ENCODE data around the gene EVL.

EVL gene

DNA sequence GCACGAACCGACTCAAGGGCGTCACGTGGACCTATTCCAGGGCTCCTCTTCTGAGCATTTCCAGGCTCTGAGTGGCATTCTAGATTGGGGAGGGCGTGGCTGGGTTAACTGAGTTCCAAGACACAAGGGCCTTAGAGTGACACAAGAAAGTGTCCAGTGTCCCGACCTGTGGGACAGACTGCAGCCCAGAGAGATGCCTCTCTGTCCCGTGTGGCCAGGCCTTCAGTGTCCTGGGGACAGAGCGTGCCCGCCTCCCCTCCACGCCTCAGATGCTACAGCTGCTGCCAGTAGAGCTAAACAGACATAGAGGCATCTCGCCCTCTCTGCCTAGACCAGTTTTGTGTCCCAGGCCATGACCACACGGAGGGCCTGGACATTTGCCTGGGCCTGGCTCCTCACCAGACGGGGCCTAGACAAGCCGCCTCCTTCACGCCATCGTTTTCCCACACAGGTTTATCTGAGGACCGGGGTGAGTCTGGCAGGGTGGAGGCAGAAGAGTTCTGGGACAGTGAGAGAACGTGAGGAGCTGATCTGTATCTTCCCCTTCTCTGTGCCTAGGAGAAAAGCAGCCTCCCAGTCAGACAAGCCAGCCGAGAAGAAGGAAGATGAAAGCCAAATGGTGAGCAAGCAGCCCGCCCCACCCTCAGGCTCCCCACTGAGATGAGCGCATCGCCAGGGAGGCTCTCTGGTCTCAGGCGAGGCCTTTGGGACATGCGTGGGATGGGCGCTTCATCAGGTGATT is 67.1 kb downstream of the EVL start:
- no peak for DNase-seq

- no peak for DNase-seq
Observed at GRCh38 chr14:100132903-100133510, 67.8 kb downstream of the EVL start.

DNA sequence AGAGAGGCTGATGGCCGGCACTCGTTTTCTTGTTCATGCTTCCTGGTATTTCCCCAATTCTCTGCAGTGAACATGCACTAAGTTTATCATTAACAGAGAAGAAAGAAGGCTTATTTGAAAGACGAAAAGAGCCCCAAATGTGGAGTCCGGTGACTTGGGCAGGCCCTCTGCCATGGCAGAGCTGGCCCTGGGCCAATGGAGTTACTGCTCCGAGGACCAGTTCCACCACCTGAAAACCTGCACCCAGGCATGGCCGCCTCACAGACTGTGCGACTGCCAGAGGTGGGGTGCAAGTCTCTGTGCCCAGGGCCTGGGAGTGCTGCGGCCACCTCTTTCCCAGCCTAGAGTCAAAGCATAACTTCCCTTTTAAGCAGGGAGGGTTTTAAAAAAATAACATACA is 69.4 kb downstream of the EVL start:
- DNase-seq = no peak

GRCh38 chr14:100135073-100135472 is 69.9 kb downstream of the EVL start:
- DNase-seq = no peak

DNA sequence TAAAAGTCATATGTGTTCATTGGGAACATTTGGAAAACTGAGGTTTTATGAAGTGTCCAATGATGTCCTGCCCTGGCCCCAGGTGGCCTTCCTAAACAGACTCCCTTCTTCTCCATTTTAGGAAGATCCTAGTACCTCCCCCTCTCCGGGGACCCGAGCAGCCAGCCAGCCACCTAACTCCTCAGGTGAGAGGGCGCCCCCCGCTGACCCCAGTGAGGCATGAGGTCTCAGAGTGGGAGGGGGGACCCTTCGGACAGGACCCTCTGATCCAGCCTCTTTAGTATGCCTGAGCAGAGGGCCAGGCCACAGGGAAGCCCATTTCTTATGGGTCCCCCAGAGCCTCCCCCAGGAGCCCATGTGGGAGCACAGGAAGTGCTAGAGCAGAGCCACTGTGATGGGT is 70.6 kb downstream of the EVL start:
- DNase-seq = no peak

DNA sequence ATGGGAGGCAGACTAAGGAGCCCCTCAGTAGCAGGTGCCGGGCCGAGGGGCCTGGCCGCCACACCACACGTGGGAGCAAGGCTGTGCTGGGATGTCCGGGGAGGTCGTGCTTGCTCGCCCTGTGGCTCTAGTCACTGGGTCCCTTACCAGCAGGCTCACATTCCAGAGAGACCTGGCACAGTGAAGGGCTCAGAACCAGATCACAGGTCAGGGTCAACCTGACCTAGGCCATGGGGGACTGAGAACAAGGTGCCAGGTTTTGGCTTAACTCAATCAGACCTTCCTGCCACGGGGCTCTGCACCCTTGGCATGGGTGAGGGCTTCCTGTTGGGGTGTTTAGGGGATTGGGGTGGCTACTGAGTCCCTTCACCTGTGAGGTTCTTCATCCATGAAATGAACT is 72.0 kb downstream of the EVL start:
- no peak for DNase-seq

DNA sequence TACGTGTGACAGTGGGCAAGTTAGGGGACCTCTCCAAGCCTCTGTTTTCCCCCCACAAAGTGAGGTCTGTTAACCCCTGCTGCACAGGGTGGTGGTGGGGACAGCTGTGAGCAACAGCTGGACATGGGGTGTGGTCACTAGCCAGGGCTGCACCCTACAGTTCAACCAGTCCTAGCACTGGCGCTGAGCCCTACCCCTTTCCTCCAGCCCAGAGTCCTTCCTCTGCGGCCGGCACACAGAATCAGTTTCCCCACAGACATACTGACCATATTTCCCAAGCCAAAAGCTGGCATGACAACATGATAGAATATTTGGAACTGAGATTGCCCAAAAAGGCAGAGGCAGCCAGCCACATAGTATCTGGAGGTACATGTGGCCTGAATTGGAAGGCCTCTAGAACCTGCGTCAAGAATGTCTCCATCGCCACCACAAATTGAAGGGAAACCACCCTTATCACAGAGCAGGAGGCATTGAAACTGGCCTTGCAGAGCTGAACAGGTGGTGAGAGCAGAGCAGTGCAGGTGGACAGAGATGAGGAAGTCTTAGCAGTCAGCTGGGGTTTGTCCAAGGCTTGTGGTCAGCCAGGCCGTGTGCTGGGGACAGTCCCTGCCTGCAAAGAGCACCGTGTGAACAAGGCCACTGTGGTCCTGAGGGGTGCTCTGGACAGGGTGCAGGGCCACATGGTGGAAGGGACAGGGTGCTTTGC is 73.0 kb downstream of the EVL start:
- no peak for DNase-seq

DNA sequence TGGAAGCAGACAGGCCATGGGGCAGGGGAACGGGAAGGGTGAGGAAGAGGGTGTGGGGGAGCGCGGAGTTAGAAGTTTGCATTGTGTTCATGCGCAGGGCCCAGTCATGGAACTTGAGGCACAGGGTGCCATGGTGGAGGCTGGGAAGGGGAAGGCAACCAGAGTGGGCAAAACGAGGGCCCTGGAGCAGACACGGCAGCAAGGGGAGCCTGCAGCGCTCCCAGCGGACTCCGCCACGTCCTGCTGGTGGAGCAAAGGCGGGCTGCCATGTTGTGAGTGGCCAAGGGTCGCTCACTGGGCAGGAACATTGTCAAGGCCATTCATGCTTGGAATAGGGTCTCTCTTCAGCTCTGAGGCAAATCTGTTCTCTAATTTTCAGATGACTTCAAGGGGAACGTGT is 73.7 kb downstream of the EVL start:
- DNase-seq = no peak

GRCh38 chr14:100140452-100141078 is 75.3 kb downstream of the EVL start:
- DNase-seq = no peak

GRCh38 chr14:100141098-100141497 is 75.9 kb downstream of the EVL start:
- DNase-seq = no peak

GRCh38 chr14:100142073-100143040 is 77.1 kb downstream of the EVL start:
- DNase-seq = no peak

GRCh38 chr14:100143523-100143922 is 78.3 kb downstream of the EVL start:
- DNase-seq = no peak

- DNase-seq = no peak
Observed at GRCh38 chr14:100143934-100144333, 78.7 kb downstream of the EVL start.

DNA sequence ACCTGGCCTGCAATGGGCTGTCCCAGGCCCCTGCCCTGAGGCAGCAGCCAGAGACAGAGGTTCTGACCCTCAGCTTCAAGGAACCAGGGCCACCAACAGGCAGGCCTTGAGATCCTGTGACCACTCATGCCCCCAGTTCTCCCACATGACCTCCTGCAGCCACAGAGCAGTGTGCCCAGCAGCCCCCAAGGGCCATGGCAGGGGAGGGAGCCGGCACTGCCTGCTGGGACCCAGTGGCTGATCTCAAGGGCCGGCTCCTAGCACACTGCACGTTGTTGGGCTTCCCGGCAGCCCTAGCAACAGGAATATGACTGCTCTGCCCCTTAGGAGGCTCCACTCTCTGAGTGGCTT is 79.4 kb downstream of the EVL start:
- DNase-seq = no peak

GRCh38 chr14:100144996-100145646 is 79.9 kb downstream of the EVL start:
- no peak for DNase-seq

DNA sequence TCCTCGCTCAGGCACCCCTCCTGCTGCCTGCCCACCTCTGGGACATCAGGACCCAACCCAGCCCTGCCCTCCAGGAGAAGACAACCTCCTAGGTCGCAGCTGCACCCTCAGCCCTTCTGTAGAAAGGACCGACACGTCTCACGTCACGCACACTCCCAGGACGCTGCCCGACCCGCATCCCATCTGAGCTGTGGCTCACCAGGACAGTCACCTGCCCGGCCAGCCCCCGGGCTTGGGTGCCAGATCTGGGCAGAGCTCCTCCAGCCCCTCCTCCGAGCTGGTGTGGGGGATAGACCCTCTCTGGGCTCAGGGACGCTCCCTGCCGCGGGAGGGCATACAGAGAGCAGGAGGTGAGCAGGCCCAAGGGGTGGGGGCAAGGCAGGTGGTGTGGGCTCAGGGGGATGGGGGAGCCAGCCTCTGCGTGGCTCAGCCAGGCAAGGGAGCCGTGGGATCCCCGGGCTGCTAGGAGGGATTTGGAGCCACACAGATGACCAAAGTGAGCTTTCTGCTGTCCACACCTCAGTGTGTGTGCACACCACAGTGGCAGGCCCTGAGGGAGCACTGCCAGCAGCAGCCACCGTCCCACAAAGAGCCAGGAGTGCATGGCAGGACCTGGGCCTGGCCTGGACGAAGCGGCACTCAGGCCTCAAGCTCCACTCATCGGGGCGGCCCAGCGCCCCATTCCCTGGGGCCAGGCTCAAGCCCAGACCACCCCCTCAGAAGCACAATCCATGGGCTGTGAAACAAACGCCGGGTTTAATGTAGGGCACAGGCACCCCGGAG is 80.7 kb downstream of the EVL start:
- DNase-seq = no peak

GRCh38 chr14:100146531-100147091 is 81.4 kb downstream of the EVL start:
- DNase-seq = peak; percentile 20

GRCh38 chr14:100147181-100147631 is 82.0 kb downstream of the EVL start:
- DNase-seq = peak; percentile 60

GRCh38 chr14:100147691-100148464 is 82.7 kb downstream of the EVL start:
- DNase-seq = no peak

Data from activated CD4-positive, alpha-beta T cell treated with anti-CD3 and anti-CD28 coated beads, Interleukin-2, amount 50 U/mL, for 1 hour (primary cell).